HepG2 (cell line): ENCODE data around the gene HPS4. TPM values are rescaled to one million over a fixed set of nuclear protein-coding genes. Genes with fewer than 3 reads are reported as not detected.

Experiments used
- ATF2 ChIP-seq: sonication (generic); formaldehyde crosslinking; IDR thresholded peaks from 2 replicates; pipeline ENCODE4 v1.4.0; 2020; ENCODE audit warnings: missing genetic modification reagents
- CHCHD3 ChIP-seq: sonication (generic); formaldehyde crosslinking; IDR thresholded peaks from 2 replicates; pipeline ENCODE4 v1.8.0; 2022; ENCODE audit warnings: mild to moderate bottlenecking, missing genetic modification reagents, moderate library complexity
- KDM3A ChIP-seq: IDR thresholded peaks from 2 replicates; pipeline ENCODE4 v1.6.1; 2018; ENCODE audit warnings: low read depth, missing compliant biosample characterization
- NCOA2 ChIP-seq: sonication (generic); formaldehyde crosslinking; IDR thresholded peaks from 2 replicates; pipeline ENCODE4 v1.8.0; 2022; ENCODE audit warnings: inconsistent platforms
- PAXIP1 ChIP-seq: sonication (generic); formaldehyde crosslinking; conservative IDR thresholded peaks from 2 replicates; pipeline ENCODE4 v1.4.0; 2020; ENCODE audit warnings: mild to moderate bottlenecking, missing genetic modification reagents, moderate library complexity
- SPEN ChIP-seq: sonication (generic); formaldehyde crosslinking; IDR thresholded peaks from 2 replicates; pipeline ENCODE4 v1.5.1; 2020; ENCODE audit warnings: low read depth, mild to moderate bottlenecking, missing genetic modification reagents
- SRSF1 ChIP-seq: fragments of 200-400 bp; formaldehyde crosslinking; optimal IDR thresholded peaks from 2 replicates; pipeline ENCODE3; 2017; ENCODE audit warnings: mild to moderate bottlenecking, low read depth, low read length, moderate library complexity
- ZNF256 ChIP-seq: sonication (generic); formaldehyde crosslinking; conservative IDR thresholded peaks from 2 replicates; pipeline ENCODE4 v1.4.0; 2020; ENCODE audit warnings: missing genetic modification reagents
- ZNF280B ChIP-seq: sonication (generic); formaldehyde crosslinking; IDR thresholded peaks from 2 replicates; pipeline ENCODE4 v1.5.0; 2020; ENCODE audit warnings: missing genetic modification reagents, mild to moderate bottlenecking, borderline replicate concordance
- ZNF3 ChIP-seq: IDR thresholded peaks from 2 replicates; pipeline ENCODE4 v1.7.0; 2017; ENCODE audit warnings: inconsistent platforms
- ZNF431 ChIP-seq: sonication (generic); formaldehyde crosslinking; IDR thresholded peaks from 2 replicates; pipeline ENCODE4 v1.9.0; 2022; ENCODE audit warnings: missing genetic modification reagents, low read depth, mild to moderate bottlenecking, borderline replicate concordance
- ZNF580 ChIP-seq: IDR thresholded peaks from 2 replicates; pipeline ENCODE4 v1.6.1; 2016; ENCODE audit warnings: low read depth, borderline replicate concordance
- ZNF629 ChIP-seq: sonication (generic); formaldehyde crosslinking; conservative IDR thresholded peaks from 2 replicates; pipeline ENCODE4 v1.5.0; 2020; ENCODE audit warnings: missing genetic modification reagents
- ZNF687 ChIP-seq: sonication (generic); formaldehyde crosslinking; IDR thresholded peaks from 2 replicates; pipeline ENCODE4 v1.5.1; 2020; ENCODE audit warnings: mild to moderate bottlenecking, missing genetic modification reagents, moderate library complexity
- ZNF703 ChIP-seq: sonication (generic); formaldehyde crosslinking; IDR thresholded peaks from 2 replicates; pipeline ENCODE4 v1.5.1; 2020; ENCODE audit warnings: missing genetic modification reagents, mild to moderate bottlenecking, moderate library complexity, borderline replicate concordance
- ZNF740 ChIP-seq: sonication (generic); formaldehyde crosslinking; IDR thresholded peaks from 2 replicates; pipeline ENCODE4 v1.4.0; 2020; ENCODE audit warnings: missing genetic modification reagents
- polyA plus RNA-seq, 8 experiments: library from polyadenylated mRNA; depleted of rRNA in 3 of 8; stranded (reverse) in 7 of 8; unstranded in 1 of 8; fragments of >200 nt; fragmentation: Illumina TruSeq in 4 of 8; extraction: Trizol in 4 of 8; gene quantifications; 2 replicates each; pipeline versions ENCODE4 v1.2.1 to v1.2.3, GENCODE V29; 2011 to 2016; ENCODE audit warnings: low read depth in 4 of 8, missing spikeins in 1 of 8, mixed read lengths in 1 of 8; ENCODE audit not compliant: insufficient read depth in 1 of 8
- total RNA-seq, 5 experiments: library from RNA; depleted of rRNA; stranded (reverse); fragments of >200 nt; fragmentation: Illumina TruSeq; extraction: Trizol; gene quantifications; 2 replicates each; pipeline ENCODE4 v1.2.3, GENCODE V29; 2016; ENCODE audit warnings: low read depth in 1 of 5

The HPS4 gene
- total and polyA plus RNA-seq, 2 of the 13 experiments (the other 11 are each of a cell fraction or from before 2014, with no cell fraction given): 27.4 to 34.0 TPM

GRCh38 chr22:26483439-26484359 lies at the start of gene HPS4, which contains the start of gene SRRD (continued):
- TF ChIP-seq ZNF687 (CRISPR knock-in tag) (peak; percentile 88), ZNF256 (CRISPR knock-in tag) (no peak), KDM3A (peak; percentile 44; the same call in 1 of the 2 replicates), CHCHD3 (CRISPR knock-in tag) (peak; percentile 88; the same call in 1 of the 2 replicates), ZNF280B (CRISPR knock-in tag) (peak; percentile 53; the same call in 1 of the 2 replicates), ZNF629 (CRISPR knock-in tag) (peak; percentile 99), SRSF1 (peak; percentile 81), ZNF3 (no peak), ATF2 (CRISPR knock-in tag) (peak; percentile 82), ZNF703 (CRISPR knock-in tag) (no peak), PAXIP1 (CRISPR knock-in tag) (peak; percentile 32; the same call in 1 of the 2 replicates), ZNF431 (CRISPR knock-in tag) (0 out of 2 replicates have a peak, but pooled peaks have one; percentile 17), ZNF580 (CRISPR knock-in tag) (peak; percentile 77; the same call in 1 of the 2 replicates), ZNF740 (CRISPR knock-in tag) (peak; percentile 86), NCOA2 (CRISPR knock-in tag) (peak; percentile 24), SPEN (CRISPR knock-in tag) (peak; percentile 96)
